ENCODE data around the gene TOR1B. TPM values are rescaled to one million over a fixed set of nuclear protein-coding genes. Genes with fewer than 3 reads are reported as not detected.

Gene TOR1B
- total RNA-seq, 1 experiment from 2014 or later, result 19.0 TPM

DNA sequence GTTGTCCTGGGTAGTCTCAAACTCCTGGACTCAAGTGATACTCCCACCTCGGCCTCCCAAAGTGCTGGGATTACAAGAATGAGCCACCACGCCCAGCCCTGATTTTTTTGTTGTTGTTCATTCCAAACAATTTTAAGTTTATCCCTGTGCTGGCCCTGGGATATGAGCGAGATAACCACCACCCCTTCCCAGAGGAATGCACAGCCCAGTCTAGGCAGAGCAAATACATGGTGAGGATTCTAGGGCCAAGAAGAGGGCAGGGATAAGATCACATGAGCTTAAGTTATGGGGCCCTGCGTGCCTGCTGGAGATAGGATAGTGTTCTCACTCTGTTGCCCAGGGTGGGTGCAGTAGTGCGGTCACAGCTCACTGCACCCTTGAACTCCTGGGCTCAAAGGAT lies 21.0 kb upstream of the TOR1B start:
- intact Hi-C loops (cut with micrococcal nuclease), result no loop called here

More for the DNA sequence above, 21.0 kb upstream of the TOR1B start:
- no peak overlapping the region for H3K27ac ChIP-seq (ENCODE audit: low read depth, low read length)
- no peak overlapping the region for H3K9ac ChIP-seq (ENCODE audit: low read length)
- H3K79me2 ChIP-seq (ENCODE audit: insufficient read depth, low read length), result no peaks in the 10 kb centered on the region
- TF ChIP-seq, protein P1, sequence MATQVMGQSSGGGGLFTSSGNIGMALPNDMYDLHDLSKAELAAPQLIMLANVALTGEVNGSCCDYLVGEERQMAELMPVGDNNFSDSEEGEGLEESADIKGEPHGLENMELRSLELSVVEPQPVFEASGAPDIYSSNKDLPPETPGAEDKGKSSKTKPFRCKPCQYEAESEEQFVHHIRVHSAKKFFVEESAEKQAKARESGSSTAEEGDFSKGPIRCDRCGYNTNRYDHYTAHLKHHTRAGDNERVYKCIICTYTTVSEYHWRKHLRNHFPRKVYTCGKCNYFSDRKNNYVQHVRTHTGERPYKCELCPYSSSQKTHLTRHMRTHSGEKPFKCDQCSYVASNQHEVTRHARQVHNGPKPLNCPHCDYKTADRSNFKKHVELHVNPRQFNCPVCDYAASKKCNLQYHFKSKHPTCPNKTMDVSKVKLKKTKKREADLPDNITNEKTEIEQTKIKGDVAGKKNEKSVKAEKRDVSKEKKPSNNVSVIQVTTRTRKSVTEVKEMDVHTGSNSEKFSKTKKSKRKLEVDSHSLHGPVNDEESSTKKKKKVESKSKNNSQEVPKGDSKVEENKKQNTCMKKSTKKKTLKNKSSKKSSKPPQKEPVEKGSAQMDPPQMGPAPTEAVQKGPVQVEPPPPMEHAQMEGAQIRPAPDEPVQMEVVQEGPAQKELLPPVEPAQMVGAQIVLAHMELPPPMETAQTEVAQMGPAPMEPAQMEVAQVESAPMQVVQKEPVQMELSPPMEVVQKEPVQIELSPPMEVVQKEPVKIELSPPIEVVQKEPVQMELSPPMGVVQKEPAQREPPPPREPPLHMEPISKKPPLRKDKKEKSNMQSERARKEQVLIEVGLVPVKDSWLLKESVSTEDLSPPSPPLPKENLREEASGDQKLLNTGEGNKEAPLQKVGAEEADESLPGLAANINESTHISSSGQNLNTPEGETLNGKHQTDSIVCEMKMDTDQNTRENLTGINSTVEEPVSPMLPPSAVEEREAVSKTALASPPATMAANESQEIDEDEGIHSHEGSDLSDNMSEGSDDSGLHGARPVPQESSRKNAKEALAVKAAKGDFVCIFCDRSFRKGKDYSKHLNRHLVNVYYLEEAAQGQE (IDR thresholded peaks at IDR 0.05; ENCODE audit: low read depth), result no peak
- TF ChIP-seq TCF7L2 (IDR thresholded peaks at IDR 0.05; ENCODE audit: borderline replicate concordance, extremely low read depth, insufficient read depth, insufficient read length) (no peak), EZH2 (IDR thresholded peaks at IDR 0.05) (no peak)
- BruUV-seq (replicated peaks), result no TSS peak
- ATAC-seq, result no peak
- RAD21 ChIA-PET (ENCODE audit: low non-redundant PET in 1 of 2, low total read pairs in 2 of 2, uncharacterized antibody in 2 of 2, unreplicated experiment in 2 of 2), result interaction anchor here in 1 of 2 experiments (0.8 kb wide), 1 partner anchor 44 kb away, joined by 3 read pairs; no protein-coding TSS in a partner anchor
- H3K4me3 ChIP-seq (replicated peaks in 1 of 2; ENCODE audit: low read depth in 1 of 2, low read length in 2 of 2), result no peak overlapping the region
- H3K4me2 ChIP-seq (ENCODE audit: low read length), result no peak overlapping the region
- H3K9me2 ChIP-seq (ENCODE audit: insufficient read depth), result no peaks in the 10 kb centered on the region
- H3K36me3 ChIP-seq (ENCODE audit: control insufficient read depth in 1 of 2, insufficient read depth in 2 of 2, low read length in 2 of 2), result no peaks in the 10 kb centered on the region
- no peak for DNase-seq (ENCODE audit: low read depth, low spot score)
- peaks cover 18 to 25% of the 10 kb centered on the region in 2 experiments for H3K4me1 ChIP-seq (ENCODE audit: control insufficient read depth in 1 of 2, insufficient read depth in 2 of 2, low read length in 2 of 2)
- no peaks in the 10 kb centered on the region for H3K27me3 ChIP-seq (ENCODE audit: insufficient read depth, low read length)
- POLR2A ChIA-PET, result interaction anchor here (1.0 to 1.1 kb wide), 2 partner anchors 29 to 156 kb away, joined by 3 to 4 read pairs; partner anchors contain the start of genes NTMT1 and PTGES
- CTCF ChIA-PET, result interaction anchor here (0.6 to 3.7 kb wide), 4 partner anchors 43 to 651 kb away, joined by 3 to 33 read pairs (median 4); no protein-coding TSS in a partner anchor
- no peaks in the 10 kb centered on the region for H3K9me3 ChIP-seq (ENCODE audit: control insufficient read depth in 1 of 2, insufficient read depth in 1 of 2, low read depth in 1 of 2, low read length in 2 of 2)
- H2AFZ ChIP-seq (ENCODE audit: low read depth, low read length, poor library complexity, severe bottlenecking), result no peak overlapping the region
- no peaks in the 10 kb centered on the region for H4K20me1 ChIP-seq (ENCODE audit: insufficient read depth)
